NCI-H1048 (cell line): ENCODE measurements around the gene C7orf33.
"Not testable (repeated sequence)": the region's sequence is repeated elsewhere in the genome, so short reads cannot be mapped to it uniquely, and the experiment has no call there.

Experiments
- DNase-seq: peaks from one replicate; lab custom pipeline; 2025; lab: John Stamatoyannopoulos, UW

The C7orf33 gene

DNA sequence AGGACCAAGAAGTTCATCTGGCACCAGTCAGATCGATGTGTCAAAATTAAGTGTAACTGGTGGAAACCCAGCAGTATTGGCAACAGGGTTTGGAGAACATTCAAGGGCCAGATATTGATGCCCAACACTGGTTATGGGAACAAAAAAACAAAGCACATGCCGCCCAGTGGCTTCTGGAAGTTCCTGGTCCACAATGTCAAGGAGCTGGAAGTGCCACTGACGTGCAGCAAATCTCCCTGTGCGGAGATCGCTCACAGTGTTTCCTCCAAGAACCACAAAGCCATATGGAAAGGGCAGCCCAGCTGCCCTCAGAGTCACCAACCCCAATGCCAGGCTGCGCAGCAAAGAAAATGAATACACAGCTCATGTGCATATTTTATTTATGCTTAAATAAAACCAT lies 10.1 kb upstream of the C7orf33 start:
- DNase-seq, result no peak

DNA sequence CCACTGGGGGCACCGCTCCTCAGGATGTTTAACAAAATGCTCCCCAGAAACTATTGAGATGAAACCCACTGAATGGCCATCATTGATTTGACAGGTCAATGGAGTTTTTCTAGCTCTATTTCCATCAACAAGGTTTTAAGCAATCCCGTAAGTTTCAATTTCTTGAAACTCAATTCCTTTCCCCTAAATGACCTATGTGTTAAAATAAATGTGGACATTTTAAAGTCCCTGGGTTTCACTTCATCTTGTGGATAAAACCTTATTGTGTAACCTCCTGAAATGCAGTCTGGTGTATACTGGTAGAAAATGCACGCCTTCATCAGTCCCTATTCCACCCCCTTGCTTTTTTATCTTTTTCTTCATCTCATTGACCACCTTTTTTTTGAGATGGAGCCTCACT lies 8.9 kb upstream of the C7orf33 start:
- DNase-seq, result no peak

DNA sequence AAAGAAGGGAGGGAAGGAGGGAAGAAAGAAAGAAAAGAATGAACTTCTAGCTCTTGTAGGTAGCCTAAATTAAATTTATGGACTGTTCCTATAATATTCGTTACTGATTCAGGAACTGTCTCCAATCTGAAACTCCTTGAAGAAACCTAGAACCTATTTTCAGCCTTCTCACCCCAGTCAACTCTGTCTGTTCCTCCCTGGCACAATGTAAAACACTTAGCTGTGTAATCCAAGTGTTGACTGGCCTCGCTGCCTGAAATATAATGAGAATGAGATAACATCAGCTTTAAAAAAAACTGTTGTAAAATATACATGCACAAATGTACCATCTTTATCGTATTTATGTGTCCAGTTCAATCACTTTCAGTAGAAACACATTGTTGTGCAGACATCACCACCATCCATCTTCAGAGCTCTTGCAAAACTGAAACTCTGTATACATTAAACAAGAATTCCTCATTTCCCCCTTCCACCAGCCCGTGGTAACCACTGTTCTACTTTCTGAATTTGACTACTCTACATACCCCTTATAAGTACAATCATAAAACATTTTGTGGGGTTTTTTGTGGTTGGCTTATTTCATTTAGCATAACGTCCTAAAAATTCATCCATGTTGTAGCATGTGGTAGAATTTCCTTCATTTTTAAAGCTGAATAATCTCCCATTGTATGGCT lies 6.3 kb upstream of the C7orf33 start:
- DNase-seq, result no peak

DNA sequence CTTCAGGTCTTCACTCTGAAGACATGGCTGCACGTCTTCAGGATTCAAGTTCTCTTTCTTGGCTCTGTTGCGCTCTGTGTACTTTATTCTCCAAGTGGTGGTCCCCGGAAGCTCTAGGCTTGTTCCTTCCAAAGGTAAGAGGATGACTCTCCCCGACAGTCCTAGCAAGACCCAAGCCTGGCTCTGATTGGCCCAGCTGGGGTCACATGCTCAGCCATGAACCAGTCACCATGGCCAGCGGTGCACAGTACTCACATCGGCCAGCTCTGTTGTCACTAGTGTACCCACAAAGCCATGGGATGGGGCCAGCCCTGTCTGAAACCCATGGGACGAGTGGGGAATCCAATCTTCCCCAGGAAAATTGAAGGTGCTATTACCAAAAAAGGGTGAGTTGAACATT lies 5.2 kb upstream of the C7orf33 start:
- no peak for DNase-seq

DNA sequence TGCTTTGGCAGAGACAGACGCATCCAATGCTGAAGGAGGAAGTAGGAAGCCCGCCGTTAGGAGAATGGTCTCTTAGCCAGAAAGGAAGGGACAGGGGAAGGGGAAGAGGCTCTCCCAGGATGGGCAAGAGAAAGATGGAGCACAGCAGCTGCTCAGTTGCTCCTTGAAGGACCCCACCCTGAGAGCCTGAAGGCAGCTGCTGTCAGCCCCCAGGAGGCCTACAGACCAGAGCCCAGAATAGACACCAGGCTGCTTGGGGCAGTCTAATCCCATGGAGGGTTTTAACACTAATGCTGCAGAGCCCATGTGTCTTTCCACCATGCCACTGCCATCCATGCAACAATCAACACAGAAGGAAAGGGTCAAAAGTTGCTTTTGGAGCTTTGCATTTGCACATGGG lies 3.5 kb upstream of the C7orf33 start:
- DNase-seq, result no peak

GRCh38 chr7:148588168-148588567 lies 2.4 kb upstream of the C7orf33 start:
- no peak for DNase-seq

DNA sequence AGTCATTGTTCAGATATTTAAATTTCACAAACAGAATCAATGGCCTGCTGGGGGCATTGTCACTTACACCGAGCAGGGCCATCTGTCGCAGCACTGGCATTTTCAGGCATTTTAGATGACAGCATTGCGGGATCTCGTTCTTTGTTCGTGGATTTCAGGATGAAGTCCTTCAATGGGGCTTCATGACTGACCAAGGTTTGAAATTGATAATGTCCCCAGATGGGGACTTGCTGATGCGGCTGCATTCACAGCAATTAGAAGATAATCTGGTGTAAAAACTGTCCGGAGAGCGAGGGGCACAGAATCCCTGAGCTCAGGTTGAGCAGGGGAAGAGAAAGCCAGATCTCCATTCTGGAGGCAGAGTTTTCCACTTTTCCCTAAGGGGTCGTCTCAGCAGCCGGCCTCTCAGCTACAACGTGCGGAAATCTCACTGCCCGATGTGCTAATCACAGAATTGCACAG lies 1.9 kb upstream of the C7orf33 start:
- DNase-seq, result no peak

- DNase-seq, result no peak
These were observed 926 bp upstream of the C7orf33 start for GRCh38 chr7:148589640-148590039.

DNA sequence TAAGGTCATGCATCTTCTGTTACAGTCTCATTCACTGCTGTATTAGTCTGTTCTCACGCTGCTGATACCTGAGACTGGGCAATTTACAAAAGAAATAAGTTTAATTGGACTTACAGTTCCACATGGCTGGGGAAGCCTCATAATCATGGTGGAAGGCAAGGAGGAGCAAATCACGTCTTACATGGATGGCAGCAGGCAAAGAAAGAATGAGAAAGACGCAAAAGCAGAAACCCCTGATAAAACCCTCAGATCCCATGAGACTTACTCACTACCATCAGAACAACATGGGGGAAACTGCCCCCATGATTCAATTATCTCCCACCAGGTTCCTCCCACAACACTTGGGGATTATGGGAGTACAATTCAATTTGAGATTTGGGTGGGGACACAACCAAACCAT lies 5.8 kb downstream of the C7orf33 start:
- DNase-seq, result not testable (repeated sequence)

DNA sequence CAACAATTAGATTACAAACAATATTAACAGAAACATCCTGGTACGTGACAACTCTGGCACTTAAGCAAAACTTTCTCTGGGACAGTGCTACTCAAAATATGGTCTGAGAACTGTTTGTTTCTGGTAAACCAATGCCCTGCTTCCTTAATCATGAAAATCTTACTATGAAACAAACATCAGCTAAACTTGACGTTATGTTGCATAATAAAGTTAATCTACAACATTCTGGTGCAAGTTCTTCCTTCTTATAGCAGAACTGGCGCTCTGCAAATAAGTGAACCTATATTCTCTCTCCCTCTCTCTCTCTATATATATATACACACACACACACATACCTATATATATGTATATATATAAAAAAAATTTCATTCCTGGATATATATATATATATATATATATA lies 7.8 kb downstream of the C7orf33 start:
- no peak for DNase-seq

GRCh38 chr7:148605350-148605749 lies 14.8 kb downstream of the C7orf33 start:
- DNase-seq, result no peak

GRCh38 chr7:148607151-148607661 lies 16.6 kb downstream of the C7orf33 start:
- DNase-seq, result no peak

DNA sequence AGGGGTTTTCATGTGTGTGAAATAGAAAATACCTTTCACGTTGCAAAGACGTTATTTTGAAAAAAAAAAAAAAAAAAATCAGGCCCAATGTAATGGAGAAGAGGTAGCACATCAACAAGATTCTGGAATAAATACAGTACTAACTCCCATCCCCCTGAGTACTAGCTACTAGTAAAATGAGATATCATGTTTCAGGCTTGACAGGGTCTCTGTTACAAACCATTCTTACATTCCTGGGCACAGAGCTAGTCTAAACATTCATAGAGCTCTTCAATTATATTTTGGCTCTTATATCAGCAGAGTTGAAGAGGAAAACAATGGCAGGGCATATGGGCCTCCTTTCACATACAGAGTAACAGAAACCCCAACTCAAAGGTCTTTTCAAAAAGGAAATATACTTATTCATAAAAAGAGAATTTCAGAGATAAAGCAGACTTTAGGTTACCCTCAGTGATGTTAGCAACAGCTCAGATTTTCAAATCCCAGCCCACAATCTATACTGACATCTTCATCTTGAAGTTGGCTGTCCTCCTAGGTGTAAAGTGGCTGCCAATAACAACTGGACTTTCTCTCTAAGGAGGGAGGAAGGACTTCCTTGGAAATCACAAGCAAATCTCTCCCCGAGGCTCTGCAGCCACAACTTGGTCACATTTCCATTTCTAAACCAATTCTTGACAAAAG lies 18.6 kb downstream of the C7orf33 start:
- no peak for DNase-seq

DNA sequence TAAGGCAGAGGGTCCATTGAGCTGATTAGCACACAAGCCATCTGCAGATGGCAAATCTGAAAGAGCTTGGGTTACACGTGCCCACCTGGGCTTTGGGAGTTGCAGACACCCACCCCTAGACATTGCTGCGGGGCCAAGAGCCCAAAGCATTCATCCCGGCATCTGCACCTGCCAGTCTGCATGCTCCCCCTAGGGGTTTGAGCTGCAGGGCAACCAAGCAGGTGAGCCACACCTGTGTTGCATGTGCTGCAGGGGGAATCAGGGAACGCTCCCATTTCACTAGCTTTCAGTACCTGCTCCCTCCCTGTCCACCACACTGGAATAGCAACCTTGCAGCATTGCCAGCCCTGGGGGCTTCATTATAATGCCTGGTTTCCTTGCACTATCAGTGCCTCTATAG lies 21.1 kb downstream of the C7orf33 start:
- no peak for DNase-seq

DNA sequence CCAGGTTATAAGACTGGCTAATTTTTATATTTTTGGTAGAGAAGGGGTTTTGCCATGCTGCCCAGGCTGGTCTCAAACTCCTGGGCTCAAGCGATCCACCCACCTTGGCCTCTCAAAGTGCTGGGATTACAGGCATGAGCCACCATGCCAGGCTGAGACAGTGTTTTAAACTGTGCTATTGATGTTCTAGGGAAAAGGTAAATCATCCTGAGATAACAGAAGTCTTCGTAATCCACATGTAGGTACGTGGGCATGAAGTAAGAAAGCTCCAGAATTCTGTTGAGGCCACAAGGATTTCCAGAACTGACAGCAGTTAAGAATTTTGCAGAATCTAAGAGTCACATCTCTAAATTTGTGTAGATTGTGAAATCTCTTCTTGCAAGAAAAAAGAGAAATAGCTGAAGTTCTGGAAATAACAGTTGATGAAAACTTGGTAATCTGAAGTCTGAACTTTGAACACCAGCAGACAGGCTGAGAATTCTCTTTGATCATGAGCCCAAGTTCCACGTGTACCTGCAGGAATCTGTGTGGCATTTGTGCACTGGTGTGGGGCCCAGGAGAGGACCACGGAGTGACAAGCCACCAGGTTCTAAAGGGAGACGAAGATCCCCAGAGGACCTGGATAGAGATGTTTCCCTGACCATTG lies 24.6 kb downstream of the C7orf33 start:
- no peak for DNase-seq

DNA sequence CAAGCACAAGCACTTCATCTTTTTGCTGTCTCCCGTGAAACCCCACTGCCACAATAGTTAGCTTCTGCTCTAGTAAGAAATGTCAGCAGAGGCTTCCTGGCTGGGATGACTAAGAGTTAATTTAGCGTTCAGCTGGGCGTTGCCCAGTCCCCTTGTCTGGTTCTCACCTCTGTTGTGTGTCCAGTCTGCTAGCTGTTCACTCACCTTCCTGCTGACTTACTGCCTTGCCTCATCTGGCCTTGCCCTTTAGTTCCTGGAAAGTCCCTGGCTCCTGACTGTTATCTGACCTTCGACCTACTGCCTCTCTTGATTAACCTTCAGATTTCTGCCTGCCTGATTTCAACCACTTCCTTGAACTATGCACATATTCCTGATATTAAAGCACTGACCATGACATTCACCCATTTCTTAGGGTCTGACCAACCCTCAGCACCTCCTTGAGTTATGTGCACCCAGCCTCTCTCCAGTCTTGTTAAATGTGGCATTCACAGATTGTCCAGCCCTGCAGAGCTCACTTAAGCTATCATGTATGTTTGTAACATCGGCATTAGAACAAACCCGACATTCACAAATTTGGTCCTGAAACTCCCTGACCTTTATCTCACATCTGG lies 30.3 kb downstream of the C7orf33 start:
- DNase-seq, result no peak

GRCh38 chr7:148621563-148621962 lies 31.0 kb downstream of the C7orf33 start:
- DNase-seq, result no peak

- DNase-seq, result no peak
These were observed 32.5 kb downstream of the C7orf33 start for GRCh38 chr7:148622887-148623585.

DNA sequence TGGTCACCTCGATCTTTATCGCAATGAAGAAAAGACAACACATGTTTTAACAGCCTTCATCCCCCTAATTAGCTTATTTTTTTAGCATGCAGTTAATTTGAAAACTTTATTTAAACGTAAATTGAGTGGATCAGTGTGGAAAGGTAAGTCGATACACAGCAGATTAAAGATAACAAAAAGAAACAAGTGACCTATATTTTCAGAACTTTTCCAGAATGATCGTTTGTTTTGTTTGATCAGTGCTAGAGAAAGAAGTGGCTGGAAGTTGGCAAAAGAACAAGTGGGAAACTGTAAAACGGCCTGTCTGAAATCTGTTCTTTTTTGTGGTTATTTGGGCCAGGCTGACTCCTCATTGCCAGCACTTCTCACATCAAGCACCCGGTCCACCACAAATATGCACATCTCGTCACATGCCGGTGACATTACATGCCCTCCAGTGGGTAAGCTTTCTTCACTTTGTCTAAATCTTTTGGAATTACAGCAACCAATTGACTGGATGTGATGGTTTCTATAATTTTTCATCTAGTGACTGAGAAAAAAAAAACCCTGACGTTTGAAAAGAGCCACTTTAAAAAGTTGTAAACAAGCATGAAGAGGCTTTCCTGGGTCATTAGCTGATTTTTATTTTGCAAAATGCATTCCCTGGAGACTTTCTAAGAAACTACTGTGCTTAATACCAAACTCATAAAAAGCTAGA lies 33.2 kb downstream of the C7orf33 start:
- no peak for DNase-seq

DNA sequence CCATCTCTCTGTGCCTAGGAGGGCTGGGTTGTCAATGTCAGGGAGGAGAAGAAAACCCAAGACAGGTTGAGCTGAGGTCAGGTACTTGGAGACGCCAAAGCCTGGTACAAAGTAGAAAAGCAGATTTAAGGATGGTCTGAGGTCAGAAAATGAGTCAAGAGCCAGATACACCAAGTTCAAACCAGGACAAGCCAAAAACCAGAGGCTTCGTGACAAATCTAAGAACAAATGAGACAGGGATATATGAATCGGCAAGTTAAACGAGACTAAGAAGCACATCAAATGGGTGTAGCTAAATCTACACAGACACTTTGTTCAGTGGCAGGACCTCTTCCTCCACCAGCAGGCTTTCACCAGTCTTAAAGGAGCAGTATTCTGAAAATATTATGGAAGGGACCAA lies 34.2 kb downstream of the C7orf33 start:
- no peak for DNase-seq

- no peak for DNase-seq
These were observed 34.8 kb downstream of the C7orf33 start for GRCh38 chr7:148625342-148625741.
